Trophoblast cell (in vitro differentiated cells and primary cell): ENCODE results near the gene LDLRAD3.

Source experiments
- DNase-seq, 2 donors: peaks; one replicate each; pipeline ENCODE4 v3.0.0-alpha.2; 2016
- H2AFZ ChIP-seq: 2 replicates; pipeline ENCODE4 v1.6.1; 2013; ENCODE audit warnings: low read length, moderate library complexity, mild to moderate bottlenecking; ENCODE audit not compliant: insufficient read depth, poor library complexity
- H2AK5ac ChIP-seq: 2 replicates; pipeline ENCODE4 v1.6.1; 2013; ENCODE audit warnings: mild to moderate bottlenecking, low read length
- H2BK120ac ChIP-seq: 2 replicates; pipeline ENCODE4 v1.6.1; 2013; ENCODE audit warnings: low read length, mild to moderate bottlenecking, moderate library complexity; ENCODE audit not compliant: insufficient read depth, poor library complexity
- H2BK12ac ChIP-seq: 2 replicates; pipeline ENCODE4 v1.6.1; 2013; ENCODE audit warnings: mild to moderate bottlenecking, low read length, moderate library complexity
- H2BK5ac ChIP-seq: 2 replicates; pipeline ENCODE4 v1.6.1; 2013; ENCODE audit warnings: low read length, low read depth, moderate library complexity, mild to moderate bottlenecking; ENCODE audit not compliant: poor library complexity
- H3K14ac ChIP-seq: 2 replicates; pipeline ENCODE4 v1.6.1; 2013; ENCODE audit warnings: mild to moderate bottlenecking, low read length
- H3K18ac ChIP-seq: 2 replicates; pipeline ENCODE4 v1.6.1; 2013; ENCODE audit warnings: mild to moderate bottlenecking, low read length
- H3K23ac ChIP-seq: 2 replicates; pipeline ENCODE4 v1.6.1; 2013; ENCODE audit warnings: low read length
- H3K27ac ChIP-seq: 2 replicates; pipeline ENCODE4 v1.5.1; 2013; ENCODE audit warnings: low read depth, mild to moderate bottlenecking, inconsistent platforms, low read length, moderate library complexity
- H3K27me3 ChIP-seq: 2 replicates; pipeline ENCODE4 v1.6.1; 2013; ENCODE audit warnings: inconsistent platforms, mild to moderate bottlenecking, low read length, moderate library complexity; ENCODE audit not compliant: insufficient read depth
- H3K36me3 ChIP-seq, 2 experiments: 1 replicate in 1 of 2; 2 replicates in 1 of 2; pipeline ENCODE4 v1.6.1; 2013; ENCODE audit warnings: low read length in 2 of 2, mild to moderate bottlenecking in 2 of 2, moderate library complexity in 1 of 2; ENCODE audit not compliant: insufficient read depth in 2 of 2, control insufficient read depth in 1 of 2
- H3K4ac ChIP-seq: 2 replicates; pipeline ENCODE4 v1.6.1; 2013; ENCODE audit warnings: low read depth, mild to moderate bottlenecking, low read length, moderate library complexity
- H3K4me1 ChIP-seq, 2 experiments: 1 replicate in 1 of 2; 2 replicates in 1 of 2; pipeline ENCODE4 v1.6.1; 2013; ENCODE audit warnings: low read length in 2 of 2, mild to moderate bottlenecking in 2 of 2, moderate library complexity in 1 of 2; ENCODE audit not compliant: insufficient read depth in 2 of 2, control insufficient read depth in 1 of 2
- H3K4me2 ChIP-seq: 2 replicates; pipeline ENCODE4 v1.6.1; 2013; ENCODE audit warnings: inconsistent platforms, mild to moderate bottlenecking, low read length, moderate library complexity
- H3K4me3 ChIP-seq: 2 replicates; pipeline ENCODE4 v1.5.1; 2013; ENCODE audit warnings: mild to moderate bottlenecking, low read depth, low read length, inconsistent platforms
- H3K79me1 ChIP-seq: one replicate; pipeline ENCODE4 v1.6.1; 2013; ENCODE audit warnings: low read length
- H3K79me2 ChIP-seq: 2 replicates; pipeline ENCODE4 v1.6.1; 2013; ENCODE audit warnings: low read length, mild to moderate bottlenecking; ENCODE audit not compliant: control insufficient read depth, insufficient read depth, poor library complexity
- H3K9ac ChIP-seq: 2 replicates; pipeline ENCODE4 v1.6.1; 2013; ENCODE audit warnings: mild to moderate bottlenecking, low read length
- H3K9me3 ChIP-seq: 2 replicates; pipeline ENCODE4 v1.6.1; 2013; ENCODE audit warnings: low read depth, mild to moderate bottlenecking, control low read depth, inconsistent platforms, low read length; ENCODE audit not compliant: insufficient read depth
- H4K12ac ChIP-seq: 2 replicates; pipeline ENCODE4 v1.6.1; 2013; ENCODE audit warnings: low read depth, mild to moderate bottlenecking, low read length, moderate library complexity
- H4K8ac ChIP-seq: 2 replicates; pipeline ENCODE4 v1.6.1; 2013; ENCODE audit warnings: low read depth, mild to moderate bottlenecking, low read length, moderate library complexity
- H4K91ac ChIP-seq: one replicate; pipeline ENCODE4 v1.6.1; 2013; ENCODE audit warnings: low read depth, mild to moderate bottlenecking, low read length, moderate library complexity
- WGBS: extraction: QIAGEN DNeasy Blood & Tissue Kit; methylation state at CpG from one replicate; pipeline ENCODE4 v1.1.7; 2013; ENCODE audit warnings: missing lambda C conversion rate; ENCODE audit not compliant: insufficient read length, insufficient coverage; ENCODE audit errors: extremely low coverage; 5-methylcytosine and 5-hydroxymethylcytosine counted together

Gene LDLRAD3

DNA sequence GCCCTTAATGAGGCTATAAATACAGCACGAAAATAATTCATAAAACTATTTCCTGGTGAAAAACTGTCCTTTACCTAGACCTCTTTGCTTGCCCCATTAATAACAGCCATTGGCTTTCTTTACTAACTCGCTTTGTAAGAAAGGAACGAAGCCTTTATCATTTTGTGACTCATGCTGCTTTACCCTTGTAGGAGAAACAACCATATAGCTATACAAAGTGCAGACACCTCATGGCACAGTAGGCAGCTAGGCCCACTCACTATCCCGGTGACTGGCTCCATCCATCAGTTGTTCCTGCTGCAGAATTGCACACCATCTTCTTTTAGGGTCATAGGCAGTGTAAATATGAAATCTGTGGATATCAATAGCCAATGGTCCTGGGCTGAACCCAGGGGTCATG lies 85.8 kb downstream of the LDLRAD3 start:
- no peaks in the 10 kb centered on the region for H3K36me3 ChIP-seq
- peaks cover 20% of the 10 kb centered on the region for H3K79me1 ChIP-seq
- no peak for DNase-seq
- H3K14ac ChIP-seq, result no peak overlapping the region
- H3K4me1 ChIP-seq, result peaks cover 36 to 48% of the 10 kb centered on the region in 2 experiments
- peaks cover 1% of the 10 kb centered on the region for H3K9me3 ChIP-seq
- H3K27me3 ChIP-seq, result no peaks in the 10 kb centered on the region
- H2BK12ac ChIP-seq, result no peak overlapping the region
- H3K27ac ChIP-seq, result no peak overlapping the region
- no peak overlapping the region for H3K23ac ChIP-seq
- no peak overlapping the region for H4K12ac ChIP-seq
- H3K4ac ChIP-seq, result no peak overlapping the region
- peaks cover 6% of the 10 kb centered on the region for H3K79me2 ChIP-seq
- H3K4me2 ChIP-seq, result no peak overlapping the region
- H2AK5ac ChIP-seq, result no peak overlapping the region
- no peak overlapping the region for H2AFZ ChIP-seq
- no peak overlapping the region for H3K18ac ChIP-seq
- no peak overlapping the region for H3K4me3 ChIP-seq
- H4K91ac ChIP-seq, result no peak overlapping the region
- H2BK5ac ChIP-seq, result no peak overlapping the region
- no peak overlapping the region for H2BK120ac ChIP-seq
- no CpG with 5 or more reads among the region's 4 CpGs for WGBS
- no peak overlapping the region for H3K9ac ChIP-seq
- H4K8ac ChIP-seq, result no peak overlapping the region

DNA sequence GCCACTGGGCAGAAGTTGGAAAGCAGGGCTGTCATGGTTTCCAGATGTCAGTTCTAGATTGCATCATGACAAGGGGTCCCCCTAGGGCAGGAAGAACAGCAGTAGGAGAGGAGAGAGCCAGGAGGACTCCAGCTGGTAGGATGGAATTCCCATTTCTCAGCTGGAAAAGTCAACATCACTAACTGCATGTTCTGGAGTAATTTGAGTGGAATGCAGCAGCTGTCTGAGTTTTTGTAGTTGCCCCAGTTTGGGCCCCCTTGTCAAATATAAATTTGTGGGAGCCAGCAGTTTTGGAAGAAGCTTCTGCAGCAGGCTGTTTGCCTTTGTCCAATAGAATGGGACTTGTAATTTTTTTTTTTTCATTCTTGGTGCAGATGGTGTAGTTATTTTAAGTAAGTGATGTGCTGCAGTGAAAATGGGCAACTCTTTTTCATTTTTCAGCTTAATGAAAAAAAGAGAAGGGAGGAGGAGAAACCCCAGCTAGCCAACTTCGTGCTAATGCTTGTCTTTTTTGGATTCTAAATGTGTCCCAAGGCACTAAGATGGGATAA lies 86.9 kb downstream of the LDLRAD3 start:
- Histone ChIP-seq H3K14ac (no peak overlapping the region), H2BK12ac (peak overlapping the region; percentile 58), H3K36me3 (no peaks in the 10 kb centered on the region), H3K18ac (no peak overlapping the region), H3K27ac (no peak overlapping the region), H3K4me1 (peaks cover 41 to 56% of the 10 kb centered on the region in 2 experiments), H2AK5ac (no peak overlapping the region), H3K9me3 (peaks cover 1% of the 10 kb centered on the region), H3K23ac (no peak overlapping the region), H3K79me1 (peaks cover 26% of the 10 kb centered on the region), H3K27me3 (no peaks in the 10 kb centered on the region), H3K9ac (no peak overlapping the region), H3K4me2 (no peak overlapping the region), H3K79me2 (peaks cover 6% of the 10 kb centered on the region), H2BK120ac (peak overlapping the region; percentile 36), H4K8ac (no peak overlapping the region), H2BK5ac (no peak overlapping the region), H4K91ac (peak overlapping the region; percentile 41), H2AFZ (no peak overlapping the region), H4K12ac (no peak overlapping the region), H3K4ac (no peak overlapping the region), H3K4me3 (no peak overlapping the region)
- WGBS, result no CpG with 5 or more reads among the region's 1 CpG
- DNase-seq, result peak; percentile 18 to 37

DNA sequence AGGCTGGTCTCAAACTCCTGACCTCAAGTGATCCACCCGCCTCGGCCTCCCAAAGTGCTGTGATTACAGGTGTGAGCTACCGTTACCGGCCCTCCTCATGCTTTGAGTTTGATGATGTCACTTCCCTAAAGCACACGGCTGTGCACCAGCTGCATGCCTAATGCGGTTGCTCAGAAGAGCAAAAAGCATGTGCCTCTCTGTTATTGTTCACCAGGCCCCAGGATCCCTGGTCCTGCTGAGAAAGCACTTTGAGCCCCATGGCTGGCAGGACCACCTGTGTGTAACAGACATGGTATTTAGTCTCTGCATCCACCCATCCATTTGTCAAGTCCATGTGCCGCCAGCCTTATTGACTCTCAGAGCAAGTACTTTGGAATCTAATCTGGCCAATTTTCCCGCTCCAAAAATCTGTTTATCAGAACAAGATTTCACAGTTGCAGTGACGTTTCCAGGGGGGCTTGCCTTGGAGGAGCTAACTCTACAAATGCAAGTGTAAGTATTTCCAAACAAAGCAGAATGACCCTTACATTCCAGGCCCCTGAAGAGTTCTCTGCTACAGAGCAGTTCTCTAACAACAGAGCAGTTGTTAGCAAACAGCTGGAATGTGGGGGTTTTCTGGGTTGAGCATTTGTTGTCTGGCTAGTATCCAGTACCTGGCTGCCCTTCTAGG lies 89.4 kb downstream of the LDLRAD3 start:
- H3K4me3 ChIP-seq, result no peak overlapping the region
- no CpG with 5 or more reads among the region's 9 CpGs for WGBS

DNA sequence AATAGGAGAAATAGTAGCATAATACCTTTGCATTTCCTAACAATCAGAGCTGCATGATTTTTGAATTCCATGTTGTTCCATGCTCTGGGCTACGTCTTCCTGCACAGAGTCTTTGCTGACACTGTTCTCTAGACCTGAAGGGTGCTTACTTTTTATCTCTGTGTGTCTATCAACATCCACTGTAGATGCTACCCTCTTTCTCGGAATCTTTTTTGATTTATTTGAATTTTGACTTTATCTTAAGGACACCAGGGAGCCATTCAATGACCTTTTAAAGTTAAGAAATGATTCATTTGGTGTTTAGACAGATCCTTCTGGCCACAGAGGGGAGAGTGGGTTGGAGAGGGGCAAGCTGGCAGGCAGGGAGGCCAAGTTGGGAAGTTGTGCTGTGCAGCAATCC lies 90.1 kb downstream of the LDLRAD3 start:
- peaks cover 31% of the 10 kb centered on the region for H3K79me1 ChIP-seq
- H2BK120ac ChIP-seq, result peak overlapping the region; percentile 100
- peak overlapping the region; percentile 100 for H2BK12ac ChIP-seq
- H4K12ac ChIP-seq, result peak overlapping the region; percentile 63
- peak overlapping the region; percentile 74 for H4K8ac ChIP-seq
- no peak overlapping the region for H3K4me3 ChIP-seq
- H3K27ac ChIP-seq, result peak overlapping the region; percentile 82
- H3K79me2 ChIP-seq, result peaks cover 4% of the 10 kb centered on the region
- H2AK5ac ChIP-seq, result peak overlapping the region; percentile 99
- H3K14ac ChIP-seq, result peak overlapping the region; percentile 97
- no peak overlapping the region for H3K9ac ChIP-seq
- peak overlapping the region; percentile 91 for H3K18ac ChIP-seq
- H3K9me3 ChIP-seq, result peaks cover 5% of the 10 kb centered on the region
- no peaks in the 10 kb centered on the region for H3K36me3 ChIP-seq
- H3K27me3 ChIP-seq, result no peaks in the 10 kb centered on the region
- no CpG with 5 or more reads among the region's 2 CpGs for WGBS
- H3K4me1 ChIP-seq, result peaks cover 40 to 49% of the 10 kb centered on the region in 2 experiments
- H2BK5ac ChIP-seq, result peak overlapping the region; percentile 98
- no peak for DNase-seq
- no peak overlapping the region for H3K23ac ChIP-seq
- peak overlapping the region; percentile 46 for H2AFZ ChIP-seq
- H3K4ac ChIP-seq, result peak overlapping the region; percentile 95
- peak overlapping the region; percentile 99 for H4K91ac ChIP-seq
- no peak overlapping the region for H3K4me2 ChIP-seq

More for the DNA sequence above, 89.4 kb downstream of the LDLRAD3 start:
- Histone ChIP-seq H2BK120ac (peak overlapping the region; percentile 49), H3K36me3 (no peaks in the 10 kb centered on the region), H2BK12ac (peak overlapping the region; percentile 85), H3K79me2 (peaks cover 4% of the 10 kb centered on the region), H3K9ac (no peak overlapping the region), H4K8ac (peak overlapping the region; percentile 45), H3K23ac (no peak overlapping the region), H2AK5ac (no peak overlapping the region), H3K4me2 (no peak overlapping the region), H3K79me1 (peaks cover 31% of the 10 kb centered on the region), H2AFZ (no peak overlapping the region), H3K18ac (peak overlapping the region; percentile 56), H3K27ac (peak overlapping the region; percentile 82), H4K91ac (peak overlapping the region; percentile 15), H3K4ac (no peak overlapping the region), H2BK5ac (peak overlapping the region; percentile 29), H3K27me3 (no peaks in the 10 kb centered on the region), H3K9me3 (peaks cover 5% of the 10 kb centered on the region), H3K14ac (peak overlapping the region; percentile 3), H3K4me1 (peaks cover 40 to 49% of the 10 kb centered on the region in 2 experiments), H4K12ac (no peak overlapping the region)
- peak in 1 of 2 donors; percentile 32 for DNase-seq
